OCI-LY3 (cell line): ENCODE results near the gene UNC5B.

Experiments used
- EZH2phosphoT487 ChIP-seq: fragments of 200-600 bp; shearing (Covaris generic); IDR thresholded peaks from 2 replicates; pipeline ENCODE4 v1.6.1; 2018; ENCODE audit warnings: antibody characterized with exemption, mixed run types, low read depth
- TF ChIP-seq, protein P1 (sequence below): fragments of 200-600, 300-600 bp; sonication (generic); IDR thresholded peaks from 2 replicates; pipeline ENCODE4 v1.5.1; 2014; ENCODE audit warnings: antibody characterized with exemption, low read length, low read depth

DNA sequence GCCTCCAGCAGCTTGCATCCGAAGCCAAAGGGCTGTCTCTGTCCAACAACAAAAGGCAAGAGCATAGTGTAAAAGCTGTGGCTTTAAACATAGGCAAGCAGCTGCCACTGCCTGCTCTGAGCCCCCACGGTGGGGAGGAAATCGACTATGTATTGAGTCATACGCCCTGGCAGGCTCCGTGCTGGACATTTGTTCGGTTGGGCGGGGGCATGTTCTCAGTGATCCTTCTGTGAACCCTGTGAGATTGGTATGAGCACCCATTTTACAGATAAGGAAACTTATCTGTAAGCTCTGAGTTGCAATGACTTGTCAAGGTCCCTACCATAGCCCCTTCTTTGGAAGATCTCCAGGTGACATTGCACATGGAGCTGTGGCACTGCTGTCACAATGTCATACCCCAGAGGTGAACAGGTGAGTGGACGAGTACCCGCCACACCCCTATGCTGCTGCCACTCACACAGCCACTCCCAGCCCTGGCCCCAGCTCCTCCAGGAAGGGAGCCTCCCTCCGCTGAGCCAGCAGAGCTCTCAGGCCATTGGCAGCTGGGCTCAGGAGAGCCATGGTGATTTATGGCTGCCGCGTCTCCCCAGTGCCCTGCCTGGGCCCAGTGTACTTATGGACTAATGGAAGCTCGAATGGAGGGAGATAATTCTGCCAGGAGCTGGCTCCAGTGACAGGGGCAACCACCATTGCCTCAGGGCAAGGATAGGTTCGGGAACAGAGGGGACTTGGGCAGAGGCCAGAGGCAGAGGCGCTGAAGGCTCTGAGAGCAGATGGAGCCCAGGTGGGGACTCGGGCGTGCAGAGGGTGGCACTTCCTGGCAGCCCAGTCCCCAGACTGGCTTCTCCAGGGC, 43.7 kb downstream of the UNC5B start:
- TF ChIP-seq, protein P1, sequence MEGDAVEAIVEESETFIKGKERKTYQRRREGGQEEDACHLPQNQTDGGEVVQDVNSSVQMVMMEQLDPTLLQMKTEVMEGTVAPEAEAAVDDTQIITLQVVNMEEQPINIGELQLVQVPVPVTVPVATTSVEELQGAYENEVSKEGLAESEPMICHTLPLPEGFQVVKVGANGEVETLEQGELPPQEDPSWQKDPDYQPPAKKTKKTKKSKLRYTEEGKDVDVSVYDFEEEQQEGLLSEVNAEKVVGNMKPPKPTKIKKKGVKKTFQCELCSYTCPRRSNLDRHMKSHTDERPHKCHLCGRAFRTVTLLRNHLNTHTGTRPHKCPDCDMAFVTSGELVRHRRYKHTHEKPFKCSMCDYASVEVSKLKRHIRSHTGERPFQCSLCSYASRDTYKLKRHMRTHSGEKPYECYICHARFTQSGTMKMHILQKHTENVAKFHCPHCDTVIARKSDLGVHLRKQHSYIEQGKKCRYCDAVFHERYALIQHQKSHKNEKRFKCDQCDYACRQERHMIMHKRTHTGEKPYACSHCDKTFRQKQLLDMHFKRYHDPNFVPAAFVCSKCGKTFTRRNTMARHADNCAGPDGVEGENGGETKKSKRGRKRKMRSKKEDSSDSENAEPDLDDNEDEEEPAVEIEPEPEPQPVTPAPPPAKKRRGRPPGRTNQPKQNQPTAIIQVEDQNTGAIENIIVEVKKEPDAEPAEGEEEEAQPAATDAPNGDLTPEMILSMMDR: no peak
- no peak for TF ChIP-seq EZH2phosphoT487
